IPS-18c (cell line): ENCODE results near the gene OR5C1.
"Not testable (repeated sequence)": the region's sequence is repeated elsewhere in the genome, so short reads cannot be mapped to it uniquely, and the experiment has no call there.

ENCODE experiments used
- H3K4me3 ChIP-seq: 2 replicates; pipeline ENCODE4 v1.7.0; 2013; ENCODE audit warnings: low read depth, mild to moderate bottlenecking, low read length, moderate library complexity; ENCODE audit not compliant: insufficient read depth
- H3K9me3 ChIP-seq: one replicate; pipeline ENCODE4 v1.6.1; 2013; ENCODE audit warnings: mild to moderate bottlenecking, low read length, moderate library complexity; ENCODE audit not compliant: control insufficient read depth, insufficient read depth

Gene OR5C1

DNA sequence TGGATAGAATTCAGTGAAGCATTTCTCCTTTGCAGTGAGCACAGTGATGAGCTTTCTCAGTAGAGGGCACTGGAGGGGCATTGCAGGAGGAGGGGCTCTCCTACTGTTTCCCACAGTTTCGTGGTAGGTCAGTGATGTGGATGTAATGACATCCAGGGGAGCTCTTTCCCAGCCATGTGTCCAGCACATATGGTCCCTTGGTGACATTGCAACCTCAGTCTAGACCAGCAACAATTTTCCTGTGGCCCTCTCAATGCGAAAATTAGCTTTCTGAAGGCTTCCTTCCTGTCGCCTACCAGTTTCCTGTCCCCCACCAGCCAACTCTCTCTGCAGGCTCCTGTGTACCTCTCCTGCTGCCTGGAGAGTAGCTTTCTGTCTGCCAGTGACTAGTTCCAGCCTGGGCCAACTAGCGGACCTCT lies 46.6 kb downstream of the OR5C1 start:
- peaks cover 2% of the 10 kb centered on the region for H3K9me3 ChIP-seq
- H3K4me3 ChIP-seq = no peak overlapping the region

GRCh38 chr9:122837266-122837850 lies 48.6 kb downstream of the OR5C1 start:
- Histone ChIP-seq H3K4me3 (no peak overlapping the region), H3K9me3 (peaks cover 2% of the 10 kb centered on the region)

GRCh38 chr9:122838441-122838840 lies 49.7 kb downstream of the OR5C1 start:
- H3K9me3 ChIP-seq, H3K4me3 ChIP-seq: not testable (repeated sequence)
